Activated T-cell treated with anti-CD3 and anti-CD28 coated beads, Interleukin-2, amount 50 U/mL, for 48 hours (primary cell): ENCODE measurements around the gene PLA2G4A.

Experiments used
- DNase-seq, 2 experiments: peaks; one replicate each; pipeline ENCODE4 v3.0.0-alpha.2; 2020

PLA2G4A gene

DNA sequence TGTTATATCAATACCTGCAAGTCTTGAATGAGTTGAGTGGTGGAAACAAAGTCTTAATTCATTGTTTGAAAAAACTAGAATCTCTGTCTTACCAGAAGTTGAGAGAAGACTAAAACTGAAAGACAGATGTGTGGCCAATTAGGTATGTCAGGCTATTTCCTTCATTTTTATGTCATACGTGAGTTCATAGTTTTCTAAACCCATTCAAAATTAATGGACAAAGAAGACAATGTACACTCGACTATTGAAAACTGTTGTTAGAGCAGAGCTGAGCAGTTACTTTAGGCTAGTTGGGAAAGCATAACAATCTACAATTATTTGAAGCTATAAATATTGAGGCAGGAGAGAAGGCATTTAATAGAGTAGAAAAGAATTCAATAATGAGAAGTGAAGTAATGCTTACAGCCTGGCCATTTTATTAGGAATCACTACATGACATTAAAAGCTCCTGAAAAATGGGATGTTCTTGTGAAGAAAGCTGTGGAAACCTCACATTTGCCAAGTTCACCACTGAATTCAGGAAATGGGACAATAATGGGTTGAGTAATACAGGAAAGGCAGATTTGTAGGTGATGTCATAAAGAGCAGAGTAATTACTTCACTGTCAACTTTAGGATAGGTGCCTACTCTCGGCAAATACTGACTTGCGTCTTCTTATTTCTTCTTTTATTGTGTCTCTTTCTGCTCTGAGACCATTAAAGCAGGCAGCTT lies 204.4 kb downstream of the PLA2G4A start:
- no peak for DNase-seq

DNA sequence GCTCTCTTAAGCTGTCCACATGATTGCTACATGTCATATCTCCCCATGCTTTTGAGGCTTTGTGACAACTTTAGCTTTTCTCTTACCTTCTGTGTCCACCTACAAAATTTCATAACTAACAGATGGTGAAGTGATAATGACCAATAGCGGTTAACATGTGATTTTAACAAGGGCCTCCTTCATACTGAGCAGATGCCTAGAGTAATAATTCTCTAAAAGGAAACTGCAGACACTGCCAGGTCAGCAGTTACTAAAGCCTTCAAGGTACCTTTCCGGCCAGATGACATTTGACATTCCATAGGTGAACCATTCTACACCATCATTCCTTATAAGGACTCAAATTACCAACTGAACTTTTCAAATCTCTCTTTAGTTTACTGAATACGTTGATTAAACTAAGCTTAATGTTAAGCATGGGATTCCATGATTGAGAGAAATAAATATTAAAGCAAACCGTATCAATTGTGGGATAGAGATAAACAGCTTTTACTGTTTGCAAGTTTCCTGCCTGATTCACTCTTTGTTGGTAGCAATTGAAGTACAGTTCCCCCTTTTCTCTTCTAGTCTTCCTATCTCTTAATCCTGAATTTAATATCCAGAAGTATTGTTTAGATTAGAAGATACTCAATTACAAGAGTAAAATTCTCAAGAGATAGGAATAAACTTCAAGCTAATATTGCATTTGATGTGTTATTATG lies 205.1 kb downstream of the PLA2G4A start:
- DNase-seq: no peak

GRCh38 chr1:187034501-187034900 lies 205.8 kb downstream of the PLA2G4A start:
- no peak for DNase-seq

- no peak for DNase-seq
Observed at GRCh38 chr1:187037973-187038553, 209.3 kb downstream of the PLA2G4A start.
